GM10248 (cell line): ENCODE data around the gene HNRNPH1.

Source experiments
- CTCF ChIA-PET: fragments of 300-600 bp; sonication (Branson Sonifier 250); formaldehyde crosslinking; extraction: SDS; loops from one replicate; lab custom pipeline; 2021; ENCODE audit warnings: antibody characterized with exemption; lab: Yijun Ruan, JAX
- POLR2A ChIA-PET: fragments of 350-650 bp; sonication (Branson Sonifier 250); formaldehyde crosslinking; extraction: SDS; loops from one replicate; lab custom pipeline; 2020; ENCODE audit warnings: antibody characterized with exemption; lab: Yijun Ruan, JAX
- DNase-seq: peaks from one replicate; pipeline ENCODE4 v3.0.0; 2012; ENCODE audit errors: extremely low spot score
- TF ChIP-seq, protein P1 (sequence below): IDR thresholded peaks from 2 replicates; pipeline ENCODE4 v1.5.1; 2012; ENCODE audit warnings: mild to moderate bottlenecking, low read depth; ENCODE audit errors: extremely low read depth, missing control alignments, control extremely low read depth

The HNRNPH1 gene

DNA sequence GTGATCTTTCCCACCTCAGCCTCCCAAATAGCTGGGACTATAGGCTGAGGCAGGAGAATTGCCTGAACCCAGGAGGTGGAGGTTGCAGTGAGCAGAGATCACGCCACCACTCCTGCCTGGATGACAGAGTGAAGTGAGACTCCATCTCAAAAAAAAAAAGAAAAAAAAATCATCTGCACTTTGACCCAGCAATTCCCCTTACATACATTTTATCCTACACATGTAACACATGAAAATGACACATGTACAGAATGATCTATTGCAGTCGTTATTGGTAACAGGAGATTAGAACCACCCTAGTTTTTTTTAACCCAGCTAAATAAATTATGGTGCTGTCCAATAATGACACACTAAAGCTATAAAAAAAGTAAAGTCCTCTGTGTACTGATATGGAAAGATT lies 58.9 kb downstream of the HNRNPH1 start:
- ChIA-PET POLR2A (interaction anchor here (1.3 kb wide), 1 partner anchor 59 kb away, joined by 4 read pairs; the partner anchor contains the start of gene HNRNPH1), CTCF (interaction anchor here (0.9 kb wide), 1 partner anchor 11 kb away, joined by 3 read pairs; no protein-coding TSS in a partner anchor)
- no peak for DNase-seq
- TF ChIP-seq, protein P1, sequence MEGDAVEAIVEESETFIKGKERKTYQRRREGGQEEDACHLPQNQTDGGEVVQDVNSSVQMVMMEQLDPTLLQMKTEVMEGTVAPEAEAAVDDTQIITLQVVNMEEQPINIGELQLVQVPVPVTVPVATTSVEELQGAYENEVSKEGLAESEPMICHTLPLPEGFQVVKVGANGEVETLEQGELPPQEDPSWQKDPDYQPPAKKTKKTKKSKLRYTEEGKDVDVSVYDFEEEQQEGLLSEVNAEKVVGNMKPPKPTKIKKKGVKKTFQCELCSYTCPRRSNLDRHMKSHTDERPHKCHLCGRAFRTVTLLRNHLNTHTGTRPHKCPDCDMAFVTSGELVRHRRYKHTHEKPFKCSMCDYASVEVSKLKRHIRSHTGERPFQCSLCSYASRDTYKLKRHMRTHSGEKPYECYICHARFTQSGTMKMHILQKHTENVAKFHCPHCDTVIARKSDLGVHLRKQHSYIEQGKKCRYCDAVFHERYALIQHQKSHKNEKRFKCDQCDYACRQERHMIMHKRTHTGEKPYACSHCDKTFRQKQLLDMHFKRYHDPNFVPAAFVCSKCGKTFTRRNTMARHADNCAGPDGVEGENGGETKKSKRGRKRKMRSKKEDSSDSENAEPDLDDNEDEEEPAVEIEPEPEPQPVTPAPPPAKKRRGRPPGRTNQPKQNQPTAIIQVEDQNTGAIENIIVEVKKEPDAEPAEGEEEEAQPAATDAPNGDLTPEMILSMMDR, result no peak
